Measurements from ENCODE around the gene CDH15.
"Not testable (repeated sequence)": the region's sequence is repeated elsewhere in the genome, so short reads cannot be mapped to it uniquely, and the experiment has no call there.

CDH15 gene

GRCh38 chr16:89243664-89244063, 72.1 kb downstream of the CDH15 start:
- TF ChIP-seq CTCF (IDR thresholded peaks at IDR 0.05; ENCODE audit: control insufficient read depth, insufficient read depth, low read depth, low read length, missing control alignments) = no peak
- no peak overlapping the region for H3K4me3 ChIP-seq (ENCODE audit: control insufficient read depth, low read depth, low read length)

GRCh38 chr16:89244264-89244663, 72.7 kb downstream of the CDH15 start:
- not testable (repeated sequence) for H3K4me3 ChIP-seq (ENCODE audit: control insufficient read depth, low read depth, low read length)

More at GRCh38 chr16:89243664-89244063, 72.1 kb downstream of the CDH15 start:
- no peak for DNase-seq (ENCODE audit: low read depth)

GRCh38 chr16:89244754-89245153, 73.2 kb downstream of the CDH15 start:
- TF ChIP-seq CTCF (IDR thresholded peaks at IDR 0.05; ENCODE audit: control insufficient read depth, insufficient read depth, low read depth, low read length, missing control alignments) = no peak

More at GRCh38 chr16:89244264-89244663, 72.7 kb downstream of the CDH15 start:
- DNase-seq (ENCODE audit: low read depth) = not testable (repeated sequence)

More at GRCh38 chr16:89244754-89245153, 73.2 kb downstream of the CDH15 start:
- H3K4me3 ChIP-seq (ENCODE audit: control insufficient read depth, low read depth, low read length) = no peak overlapping the region
- no peak for DNase-seq (ENCODE audit: low read depth)
